ENCODE results near the gene EPRS1. TPM values are rescaled to one million over a fixed set of nuclear protein-coding genes. Genes with fewer than 3 reads are reported as not detected.
"Not testable (repeated sequence)": the region's sequence is repeated elsewhere in the genome, so short reads cannot be mapped to it uniquely, and the experiment has no call there.

EPRS1 gene
- 100 to 1,000 TPM in 3 of 4 donors, 10 to 100 TPM in 1; 88.6 to 113 (median 105) TPM for polyA plus RNA-seq (ENCODE audit: insufficient read length in 4 of 4)

GRCh38 chr1:220046052-220046930 lies at the start of gene EPRS1:
TSS of gene EPRS1 (minus strand) at chr1:220046505. CDS start at chr1:220046388, 117 bp downstream.
- peak; percentile 70 to 92 (median 87) for DNase-seq (ENCODE audit: low read depth in 4 of 4, low spot score in 2 of 4)

DNA sequence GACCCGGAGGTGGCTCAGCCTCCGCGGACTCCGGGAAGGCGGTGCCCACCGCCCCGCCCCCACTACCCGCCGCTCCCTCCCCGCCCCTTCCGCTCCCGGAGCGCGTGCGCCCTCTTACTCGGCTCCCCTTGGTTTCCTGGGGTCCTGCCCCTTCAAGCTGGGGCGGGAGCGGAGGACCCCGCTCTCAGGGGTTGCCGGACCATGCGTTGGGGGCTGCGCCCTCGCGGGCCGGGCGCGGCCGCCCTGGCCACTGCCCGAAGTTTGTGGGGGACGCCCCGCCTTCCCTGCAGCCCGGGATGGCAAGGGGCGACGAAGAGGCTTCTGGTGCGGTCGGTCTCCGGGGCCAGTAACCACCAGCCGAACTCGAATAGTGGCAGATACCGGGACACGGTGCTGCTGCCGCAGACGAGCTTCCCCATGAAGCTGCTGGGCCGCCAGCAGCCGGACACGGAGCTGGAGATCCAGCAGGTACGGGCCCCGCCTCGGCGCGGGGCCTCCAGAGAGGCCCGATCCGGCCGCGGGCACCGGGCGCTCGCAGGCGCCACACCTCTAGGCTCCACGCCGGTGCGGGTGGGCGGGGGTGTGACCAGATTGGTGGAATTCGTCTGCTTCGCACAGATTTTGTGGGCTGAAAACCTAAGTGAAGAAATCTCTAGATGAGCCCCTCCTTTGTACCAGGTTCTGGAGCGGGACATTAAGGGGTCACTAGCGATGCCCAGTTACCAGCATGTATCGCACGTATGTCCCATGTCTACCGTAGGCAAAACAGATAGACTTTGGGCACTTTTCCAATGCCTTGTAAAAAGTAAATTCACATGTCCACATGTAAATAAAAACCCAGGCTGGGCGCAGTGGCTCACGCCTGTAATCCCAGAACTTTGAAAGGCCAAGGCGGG lies 48.0 kb upstream of the EPRS1 start, which contains the start of gene IARS2:
IARS2 (plus strand) TSS at position 117 of the 896 bp plus-strand sequence; CDS start at position 202, 85 bp downstream.
- DNase-seq (ENCODE audit: low read depth in 4 of 4, low spot score in 2 of 4), result peak; percentile 52 to 73 (median 66)

- DNase-seq (ENCODE audit: low read depth in 4 of 4, low spot score in 2 of 4), result no peak
These were observed 47.2 kb upstream of the EPRS1 start for GRCh38 chr1:220093361-220094015.

GRCh38 chr1:220092694-220093093 lies 46.4 kb upstream of the EPRS1 start:
- no peak for DNase-seq (ENCODE audit: low read depth in 4 of 4, low spot score in 2 of 4)

DNA sequence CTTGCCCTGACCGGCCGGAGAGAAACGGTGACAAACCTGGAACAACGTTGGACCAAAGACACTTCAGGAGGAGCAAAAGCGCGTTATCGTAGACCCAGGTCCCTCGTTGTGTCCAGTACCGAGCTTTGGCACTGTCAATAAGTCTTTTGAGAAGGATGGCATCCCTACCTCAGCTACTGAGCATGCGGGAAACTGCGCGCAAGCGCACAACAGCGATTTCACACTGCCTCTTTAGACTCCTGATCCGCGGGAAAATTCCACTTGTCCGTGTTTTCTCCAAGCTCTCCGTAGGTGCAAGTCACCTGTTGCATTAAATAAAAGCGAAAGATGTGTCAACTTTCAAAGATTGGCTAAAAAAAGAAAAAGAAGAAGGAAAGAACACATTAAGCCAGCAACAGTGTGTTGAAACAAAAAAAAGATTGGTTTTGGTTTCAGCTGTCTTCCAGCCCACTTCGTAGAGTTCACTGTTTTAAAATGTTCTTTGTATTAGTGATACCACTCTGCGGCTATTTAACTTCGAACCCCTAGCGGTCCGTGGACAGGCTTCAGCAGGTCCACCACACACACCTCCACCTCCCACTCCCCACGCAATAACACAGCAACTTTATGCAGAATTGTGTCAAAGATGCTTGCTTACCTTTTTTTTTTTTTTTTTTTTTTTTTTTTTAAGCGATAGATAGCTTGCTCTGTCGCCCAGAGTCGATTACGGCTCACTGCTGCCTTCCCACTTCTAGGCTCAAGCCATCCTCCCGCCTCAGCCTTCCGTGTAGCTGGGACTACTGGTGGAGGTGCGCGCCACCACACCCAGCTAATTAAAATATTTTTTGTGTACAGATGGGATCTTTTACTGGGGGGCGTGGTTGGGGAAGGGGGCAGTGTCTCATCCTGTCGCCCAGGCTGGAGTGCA lies 43.6 kb upstream of the EPRS1 start, which contains the start of gene BPNT1:
BPNT1 (minus strand) TSS at position 139 of the 907 bp plus-strand sequence. CDS start 9,942 bp downstream, outside the sequence.
- peak; percentile 89 to 99 (median 96) for DNase-seq (ENCODE audit: low read depth in 4 of 4, low spot score in 2 of 4)

DNA sequence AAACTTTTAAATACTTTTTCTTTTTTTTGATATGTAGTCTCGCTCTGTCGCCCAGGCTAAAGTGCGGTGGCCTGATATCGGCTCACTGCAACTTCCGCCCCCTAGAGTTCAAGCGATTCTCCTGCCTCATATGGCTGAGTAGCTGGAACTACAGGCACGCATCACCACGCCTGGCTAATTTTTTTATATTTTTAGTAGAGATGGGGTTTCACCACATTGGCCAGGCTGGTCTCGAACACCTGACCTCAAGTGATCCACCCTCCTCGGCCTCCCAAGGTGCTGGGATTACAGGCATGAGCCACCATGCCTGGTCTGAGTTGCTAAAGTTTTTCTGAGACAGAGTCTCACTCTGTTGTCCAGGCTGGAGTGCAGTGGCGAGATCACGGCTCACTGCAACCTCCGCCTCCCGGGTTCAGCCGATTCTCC lies 40.0 kb upstream of the EPRS1 start:
- DNase-seq (ENCODE audit: low read depth in 4 of 4, low spot score in 2 of 4), result not testable (repeated sequence)

GRCh38 chr1:220084460-220084859 lies 38.2 kb upstream of the EPRS1 start:
- DNase-seq (ENCODE audit: low read depth in 4 of 4, low spot score in 2 of 4), result no peak

GRCh38 chr1:220077887-220078286 lies 31.6 kb upstream of the EPRS1 start:
- no peak for DNase-seq (ENCODE audit: low read depth in 4 of 4, low spot score in 2 of 4)

DNA sequence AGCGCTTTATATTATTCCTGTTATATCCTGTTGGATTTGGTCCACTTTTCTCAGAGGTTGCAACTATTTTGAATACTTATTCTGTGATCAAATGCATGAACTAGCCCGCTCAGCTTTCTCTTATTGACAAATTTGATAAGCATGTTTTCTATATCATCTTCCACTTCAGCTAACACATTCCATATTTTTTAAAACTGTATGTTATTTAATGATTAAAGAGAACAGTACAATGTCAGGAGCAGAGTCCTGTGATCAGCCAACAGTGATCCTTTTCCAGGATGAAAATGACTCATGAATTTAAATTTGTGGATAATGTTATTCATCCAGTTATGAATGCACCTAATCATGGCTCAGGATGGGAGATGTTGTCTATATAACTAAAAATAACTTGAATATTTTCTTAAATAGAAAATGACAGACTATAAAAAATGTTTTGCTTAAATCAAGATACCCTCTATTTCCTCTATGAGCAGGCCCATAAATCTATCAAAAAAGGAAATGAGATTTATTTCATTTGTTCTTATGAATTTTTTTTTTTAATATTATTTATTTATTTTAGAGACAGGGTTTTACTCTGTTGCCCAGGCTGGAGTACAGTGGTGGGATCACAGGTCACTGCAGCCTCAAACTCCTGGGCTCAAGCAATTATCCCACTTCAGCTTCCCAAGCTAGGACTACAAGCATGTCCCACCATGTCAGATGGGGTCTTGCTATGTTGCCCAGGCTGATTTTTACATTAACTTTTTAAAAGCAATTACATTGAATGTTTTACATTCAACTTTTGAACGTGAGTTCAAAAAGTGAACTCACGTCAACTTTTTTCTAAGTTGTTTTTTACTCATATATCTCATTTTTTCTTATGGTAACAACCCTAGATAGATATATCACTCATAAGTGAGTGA lies 30.8 kb upstream of the EPRS1 start:
- DNase-seq (ENCODE audit: low read depth in 4 of 4, low spot score in 2 of 4), result no peak

GRCh38 chr1:220067269-220068204 lies 21.2 kb upstream of the EPRS1 start:
- DNase-seq (ENCODE audit: low read depth in 4 of 4, low spot score in 2 of 4), result no peak

DNA sequence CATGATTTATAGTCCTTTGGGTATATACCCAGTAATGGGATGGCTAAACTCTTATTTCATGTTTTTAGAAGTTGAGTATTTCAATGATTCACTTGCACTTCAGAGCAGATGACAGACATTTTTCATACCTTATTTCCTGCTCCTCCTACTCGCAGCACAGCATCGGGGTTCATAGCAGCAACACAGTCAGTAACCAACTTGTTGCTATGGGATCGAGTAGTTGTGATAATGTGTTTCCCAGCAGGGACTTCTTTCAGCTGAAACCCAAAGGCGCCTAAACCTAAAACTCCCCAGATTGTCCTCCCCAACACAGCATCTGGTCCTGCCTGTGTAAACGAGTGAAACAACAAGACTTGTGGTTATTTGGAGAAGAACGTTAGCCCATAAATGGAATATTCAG lies 16.3 kb upstream of the EPRS1 start:
- no peak for DNase-seq (ENCODE audit: low read depth in 4 of 4, low spot score in 2 of 4)

DNA sequence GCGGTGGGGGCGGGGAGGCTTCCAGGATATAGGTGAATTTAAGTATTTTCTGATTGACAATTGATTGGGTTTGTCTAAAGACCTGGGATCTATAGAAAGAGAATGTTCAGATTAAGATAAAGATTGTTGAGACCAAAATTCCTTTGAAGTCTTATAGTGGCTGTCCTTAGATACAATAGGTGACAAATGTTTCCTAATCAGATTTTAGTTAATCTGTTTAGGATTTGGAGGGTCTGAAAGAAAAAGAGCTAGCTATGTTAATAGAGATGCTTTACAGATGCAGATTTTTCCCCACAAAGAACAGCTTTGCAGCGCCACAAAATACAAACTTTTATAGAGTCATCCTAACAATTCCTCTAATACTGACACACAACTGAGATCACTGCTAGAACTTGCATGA lies 14.6 kb upstream of the EPRS1 start:
- no peak for DNase-seq (ENCODE audit: low read depth in 4 of 4, low spot score in 2 of 4)

GRCh38 chr1:220056374-220056773 lies 10.1 kb upstream of the EPRS1 start:
- no peak for DNase-seq (ENCODE audit: low read depth in 4 of 4, low spot score in 2 of 4)

- DNase-seq (ENCODE audit: low read depth in 4 of 4, low spot score in 2 of 4), result peak; percentile 0 to 15 (median 7)
These were observed 801 bp downstream of the EPRS1 start for GRCh38 chr1:220045356-220046051.

DNA sequence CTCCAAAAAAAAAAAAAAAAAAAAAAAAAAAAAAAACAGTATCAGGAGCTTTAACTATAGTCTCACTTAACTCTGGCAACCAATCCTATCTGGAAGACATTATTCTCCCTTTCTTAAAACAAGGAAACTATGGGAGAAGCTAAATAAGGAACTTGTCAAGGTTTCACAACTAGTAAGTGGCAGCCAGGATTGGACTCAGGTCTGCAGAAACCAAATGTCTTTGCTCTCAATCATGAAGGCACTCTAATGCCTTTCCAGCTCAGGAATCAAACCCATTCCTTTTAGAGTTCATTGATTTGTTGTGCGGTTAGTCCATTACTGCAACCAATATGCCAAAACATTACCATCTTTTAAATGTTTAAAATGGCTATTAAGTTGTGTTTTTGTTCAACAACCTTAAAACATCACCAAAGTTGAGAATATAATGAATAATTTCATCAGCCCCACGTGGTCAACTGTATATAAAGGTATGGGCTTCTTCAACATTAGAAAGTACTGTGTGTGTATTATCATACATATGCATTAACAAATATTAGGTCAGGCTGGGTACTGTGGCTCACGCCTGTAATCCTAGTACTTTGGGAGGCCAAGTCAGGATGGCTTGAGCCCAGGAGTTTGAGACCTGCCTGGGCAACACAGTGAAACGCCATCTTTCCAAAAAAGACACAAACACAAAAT lies 1.5 kb downstream of the EPRS1 start:
- no peak for DNase-seq (ENCODE audit: low read depth in 4 of 4, low spot score in 2 of 4)

GRCh38 chr1:220043646-220044045 lies 2.7 kb downstream of the EPRS1 start:
- DNase-seq (ENCODE audit: low read depth in 4 of 4, low spot score in 2 of 4), result no peak

All from left renal cortex interstitium (tissue), 4 donors.